ENCODE measurements around the gene HRH3.

HRH3 gene

DNA sequence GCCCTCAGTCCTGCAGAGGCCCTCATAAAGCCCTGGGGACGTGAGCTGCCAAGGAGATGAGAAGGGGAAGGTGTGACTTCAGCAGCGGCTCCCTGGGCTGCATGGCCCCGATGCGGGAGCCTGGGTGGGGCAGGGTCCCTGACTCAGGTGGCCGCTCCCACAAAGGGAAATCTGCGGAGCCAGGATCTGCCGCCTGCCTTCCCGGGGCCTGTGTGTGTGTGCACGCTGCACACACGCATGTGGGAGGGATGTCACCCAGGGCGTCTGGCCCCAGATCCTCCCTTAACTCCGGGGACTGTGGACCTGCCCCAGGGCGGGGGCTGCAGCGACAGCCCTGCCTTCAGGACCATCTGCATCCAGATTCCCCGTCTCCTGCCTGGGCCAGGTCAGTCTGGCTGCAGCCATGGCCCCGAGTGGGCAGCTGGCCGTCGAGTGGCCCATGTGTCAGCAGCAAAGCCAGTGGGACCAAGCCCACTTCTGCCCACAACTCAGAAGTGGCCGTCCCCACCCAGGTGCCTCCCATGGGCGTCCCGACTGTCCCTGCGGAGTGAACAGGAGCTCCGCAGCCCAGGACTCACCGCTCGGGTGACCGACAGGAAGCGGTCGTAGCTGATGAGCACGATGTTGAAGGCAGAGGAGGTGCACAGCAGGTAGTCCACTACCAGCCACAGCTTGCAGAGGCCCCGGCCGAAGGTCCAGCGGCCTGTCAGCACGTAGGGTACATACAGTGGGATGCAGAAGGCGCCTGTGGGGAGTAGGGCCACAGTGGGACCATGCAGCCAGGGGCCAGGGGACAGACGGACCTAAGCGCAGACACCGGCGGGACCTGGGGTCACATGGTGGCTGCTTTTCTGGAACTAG is 1.9 kb downstream of the HRH3 start:
- TF ChIP-seq, protein P1, sequence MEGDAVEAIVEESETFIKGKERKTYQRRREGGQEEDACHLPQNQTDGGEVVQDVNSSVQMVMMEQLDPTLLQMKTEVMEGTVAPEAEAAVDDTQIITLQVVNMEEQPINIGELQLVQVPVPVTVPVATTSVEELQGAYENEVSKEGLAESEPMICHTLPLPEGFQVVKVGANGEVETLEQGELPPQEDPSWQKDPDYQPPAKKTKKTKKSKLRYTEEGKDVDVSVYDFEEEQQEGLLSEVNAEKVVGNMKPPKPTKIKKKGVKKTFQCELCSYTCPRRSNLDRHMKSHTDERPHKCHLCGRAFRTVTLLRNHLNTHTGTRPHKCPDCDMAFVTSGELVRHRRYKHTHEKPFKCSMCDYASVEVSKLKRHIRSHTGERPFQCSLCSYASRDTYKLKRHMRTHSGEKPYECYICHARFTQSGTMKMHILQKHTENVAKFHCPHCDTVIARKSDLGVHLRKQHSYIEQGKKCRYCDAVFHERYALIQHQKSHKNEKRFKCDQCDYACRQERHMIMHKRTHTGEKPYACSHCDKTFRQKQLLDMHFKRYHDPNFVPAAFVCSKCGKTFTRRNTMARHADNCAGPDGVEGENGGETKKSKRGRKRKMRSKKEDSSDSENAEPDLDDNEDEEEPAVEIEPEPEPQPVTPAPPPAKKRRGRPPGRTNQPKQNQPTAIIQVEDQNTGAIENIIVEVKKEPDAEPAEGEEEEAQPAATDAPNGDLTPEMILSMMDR (IDR thresholded peaks at IDR 0.05), result no peak

DNA sequence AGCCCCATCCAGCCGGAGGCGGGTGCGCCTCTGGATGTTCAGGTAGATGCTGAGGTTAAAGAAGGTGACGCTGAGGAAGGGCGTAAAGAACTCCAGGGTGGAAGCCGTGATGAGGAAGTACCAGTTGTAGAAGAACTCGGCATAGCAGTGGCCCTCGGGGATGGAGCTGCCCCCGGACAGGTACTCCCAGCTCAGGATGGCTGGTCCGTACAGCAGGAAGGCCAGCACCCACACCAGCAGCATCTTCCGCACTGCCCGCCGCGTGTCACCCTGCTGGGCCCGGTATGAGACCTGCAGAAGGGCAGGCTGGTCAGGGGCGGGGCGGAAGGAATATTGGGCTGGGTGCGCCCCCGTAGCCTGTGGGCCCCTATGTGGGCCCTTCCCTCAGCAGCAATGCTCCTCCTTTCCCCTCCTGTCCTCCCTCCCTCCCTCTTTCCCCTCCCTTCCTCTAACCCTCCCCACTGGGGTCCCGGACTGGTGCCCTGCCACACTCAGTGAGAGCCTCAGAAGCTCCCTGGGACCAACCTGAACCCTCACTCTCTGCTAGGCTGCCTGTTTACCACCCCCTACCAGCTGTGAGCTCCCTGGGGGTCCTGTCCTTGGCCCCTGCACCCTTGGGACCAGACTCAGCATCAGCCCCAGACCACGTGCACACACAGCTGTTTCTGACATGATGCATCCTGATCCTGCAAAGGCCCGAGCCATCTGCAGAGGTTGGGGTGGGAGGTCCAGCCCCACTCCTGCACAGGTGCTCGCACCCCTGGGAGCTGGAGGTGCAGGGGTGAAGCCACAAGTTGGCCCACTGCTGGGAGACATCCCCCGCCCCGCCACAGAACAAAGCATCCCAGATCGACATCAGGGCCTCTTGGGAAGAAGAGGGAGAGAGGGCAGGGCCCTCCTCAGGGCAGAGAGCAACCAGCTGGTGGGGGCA is 3.2 kb downstream of the HRH3 start:
- TF ChIP-seq, protein P1 (IDR thresholded peaks at IDR 0.05), result no peak

- TF ChIP-seq, protein P1 (IDR thresholded peaks at IDR 0.05), result no peak
Measured at GRCh38 chr20:62215991-62216635, 4.0 kb downstream of the HRH3 start.

DNA sequence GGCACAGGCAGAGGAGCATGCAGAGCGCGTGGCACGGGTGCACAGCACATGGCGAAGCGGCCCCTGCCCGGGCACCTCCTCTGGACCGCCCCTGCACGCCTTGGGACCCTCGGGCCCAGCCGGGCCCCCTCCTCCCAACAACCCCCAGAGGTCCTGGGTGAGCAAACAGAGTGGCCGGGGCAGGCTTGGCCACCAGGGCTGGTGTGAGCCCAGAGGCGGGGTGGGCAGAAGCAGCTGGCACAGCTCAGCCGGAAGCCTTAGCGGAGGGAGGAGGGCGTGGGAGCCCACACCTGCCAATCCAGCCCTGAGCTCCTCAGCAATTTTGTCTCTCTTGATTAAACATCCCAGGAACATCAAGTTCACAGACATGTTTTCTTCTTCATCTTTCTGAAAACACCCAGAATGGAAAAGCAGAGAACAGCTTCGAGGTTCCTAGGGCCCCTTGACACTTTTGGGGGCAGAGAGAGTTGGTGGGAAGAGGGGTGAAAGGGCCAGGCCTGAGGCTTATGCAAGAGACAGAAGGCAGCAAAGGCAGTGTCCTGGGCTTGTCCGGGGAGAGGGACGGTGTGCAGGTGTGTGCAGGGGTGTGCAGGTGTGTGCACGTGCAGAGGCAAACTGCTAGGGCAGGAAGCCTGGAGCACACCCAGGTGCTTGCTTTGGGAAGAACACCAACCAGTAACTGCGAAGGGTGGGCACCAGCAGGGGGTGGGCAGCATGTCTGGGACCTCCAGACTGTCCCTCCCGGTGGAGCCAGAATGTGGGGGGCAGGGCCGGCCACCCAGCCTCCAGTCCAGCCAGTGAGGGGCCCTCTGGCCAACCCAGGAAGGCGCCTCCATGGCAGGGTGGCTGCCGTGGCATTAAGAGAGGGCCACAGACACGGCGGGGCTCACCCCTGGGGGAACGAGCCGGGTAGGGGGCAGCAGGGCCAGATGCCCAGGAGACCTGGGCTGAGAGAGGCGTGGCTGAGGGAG is 4.8 kb downstream of the HRH3 start:
- TF ChIP-seq, protein P1 (IDR thresholded peaks at IDR 0.05), result no peak

- TF ChIP-seq, protein P1 (IDR thresholded peaks at IDR 0.05), result no peak
Measured at GRCh38 chr20:62214067-62214466, 6.0 kb downstream of the HRH3 start.

DNA sequence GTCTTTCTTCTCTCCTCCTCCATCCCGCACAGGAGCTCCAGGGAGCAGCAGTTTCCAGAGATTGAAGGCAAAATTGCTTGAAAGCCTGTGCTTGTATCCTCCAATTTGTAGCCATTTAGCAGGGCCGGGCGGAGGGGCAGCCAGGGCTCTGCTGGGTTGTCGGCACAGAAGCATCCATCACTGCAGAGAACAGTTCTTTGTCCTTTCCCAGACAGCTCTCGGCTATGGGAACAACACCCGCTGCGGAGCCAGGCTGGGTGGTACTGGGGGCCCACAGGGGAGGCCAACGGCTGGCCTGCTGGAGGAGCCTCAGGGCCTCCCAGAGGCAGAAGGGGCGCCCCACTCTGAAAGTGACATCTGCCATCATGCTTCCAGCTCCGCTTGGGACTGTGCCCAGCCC is 7.8 kb downstream of the HRH3 start:
- TF ChIP-seq, protein P1 (IDR thresholded peaks at IDR 0.05), result no peak

Data from LNCAP (cell line).